Glomerular visceral epithelial cell (primary cell): ENCODE results near the gene DLST.

ENCODE experiments used
- DNase-seq: peaks from one replicate; pipeline ENCODE4 v3.0.0-alpha.2; 2016; ENCODE audit errors: extremely low spot score

Gene DLST

DNA sequence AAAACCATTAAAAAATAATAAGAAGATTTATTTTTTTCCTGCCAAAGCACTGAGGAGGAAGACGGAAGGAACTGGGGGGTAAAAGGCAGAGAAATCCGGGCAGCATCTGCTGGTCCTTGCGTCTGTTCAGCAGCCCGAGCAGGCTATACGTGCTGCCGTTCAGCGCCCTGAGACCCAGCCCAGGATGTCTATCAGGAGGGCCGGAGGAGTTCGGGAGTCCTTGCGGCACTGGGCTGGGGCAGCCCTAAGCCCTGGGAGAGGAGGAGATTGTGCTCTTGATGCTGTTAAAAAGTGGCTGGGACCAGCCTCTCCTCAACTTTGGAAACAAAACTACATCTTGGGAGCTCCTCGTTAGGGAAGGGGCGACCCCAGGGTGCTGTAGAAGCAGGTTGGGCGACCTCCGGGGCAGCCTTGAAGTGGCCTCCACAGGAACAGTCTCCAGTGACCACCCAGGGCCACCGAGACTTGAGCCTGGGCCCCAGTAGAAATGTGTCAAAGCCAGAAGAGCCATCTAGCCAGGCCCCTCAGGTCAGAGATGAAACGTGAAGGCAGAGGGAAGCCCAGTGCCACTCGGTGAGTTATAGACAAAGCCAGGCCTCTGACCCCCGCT is 59.3 kb downstream of the DLST start:
- DNase-seq: no peak

DNA sequence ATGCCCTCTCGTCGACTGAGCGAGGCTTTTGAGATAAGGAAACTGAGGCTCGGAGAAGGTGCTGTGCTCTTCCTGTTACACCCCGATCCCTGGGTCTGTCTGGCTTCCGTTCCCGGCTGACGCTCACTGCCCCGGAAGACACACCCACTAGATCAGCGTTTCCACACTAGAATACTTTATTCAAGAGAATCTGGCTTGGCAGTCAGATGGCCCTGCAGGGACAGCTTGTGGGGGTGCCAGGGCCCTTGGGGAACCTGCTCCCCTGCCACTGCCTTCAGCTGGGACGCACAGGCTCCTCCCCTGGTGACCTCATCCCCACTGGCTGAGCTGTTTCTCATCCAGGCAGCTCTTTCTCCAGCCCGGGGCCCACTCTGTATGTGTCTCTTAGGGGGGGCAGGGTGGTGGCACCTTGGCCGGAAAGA is 60.0 kb downstream of the DLST start:
- peak; percentile 31 for DNase-seq

DNA sequence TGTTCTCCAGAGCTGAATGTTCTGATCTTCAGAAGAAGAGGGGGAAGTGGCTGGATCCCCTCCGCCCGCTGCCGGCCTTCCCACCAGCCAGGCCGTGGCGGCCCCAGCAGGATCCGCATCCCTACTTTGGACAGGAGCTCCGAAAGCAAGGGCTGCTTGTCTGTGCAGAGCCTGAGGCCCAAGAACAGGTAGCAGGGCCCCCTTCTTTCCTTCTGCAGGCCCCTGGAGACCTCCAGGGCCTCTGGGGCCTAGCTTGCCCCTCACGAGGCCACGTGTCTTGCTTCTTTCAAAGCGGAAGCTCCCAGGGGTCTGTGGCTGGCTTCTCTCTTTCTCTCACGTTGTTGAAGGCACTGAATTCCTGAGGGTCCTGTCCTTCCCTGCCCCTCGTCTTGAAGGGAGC is 60.5 kb downstream of the DLST start:
- DNase-seq: no peak

DNA sequence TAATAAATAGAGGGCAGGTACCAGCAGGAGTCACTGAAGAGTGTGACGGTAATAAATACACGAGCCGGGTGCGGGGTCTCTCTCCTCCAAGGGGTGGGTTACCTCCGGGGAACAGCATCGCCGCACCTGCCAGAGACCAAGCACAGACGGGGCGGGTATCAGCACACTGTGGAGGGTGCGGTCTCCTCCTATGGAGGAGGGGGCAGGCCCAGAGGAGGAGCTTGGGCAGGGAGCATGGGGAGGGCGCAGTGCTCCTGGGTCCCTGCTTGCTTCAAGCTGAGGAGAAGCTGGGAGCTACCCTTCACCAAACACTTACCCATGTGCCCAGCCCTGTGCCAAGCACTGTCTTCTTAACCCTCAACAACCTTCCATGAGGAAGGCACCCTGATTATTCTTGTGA is 60.9 kb downstream of the DLST start:
- DNase-seq: no peak

- DNase-seq: peak; percentile 33
Measured at GRCh38 chr14:74945261-74945851, 63.6 kb downstream of the DLST start.

DNA sequence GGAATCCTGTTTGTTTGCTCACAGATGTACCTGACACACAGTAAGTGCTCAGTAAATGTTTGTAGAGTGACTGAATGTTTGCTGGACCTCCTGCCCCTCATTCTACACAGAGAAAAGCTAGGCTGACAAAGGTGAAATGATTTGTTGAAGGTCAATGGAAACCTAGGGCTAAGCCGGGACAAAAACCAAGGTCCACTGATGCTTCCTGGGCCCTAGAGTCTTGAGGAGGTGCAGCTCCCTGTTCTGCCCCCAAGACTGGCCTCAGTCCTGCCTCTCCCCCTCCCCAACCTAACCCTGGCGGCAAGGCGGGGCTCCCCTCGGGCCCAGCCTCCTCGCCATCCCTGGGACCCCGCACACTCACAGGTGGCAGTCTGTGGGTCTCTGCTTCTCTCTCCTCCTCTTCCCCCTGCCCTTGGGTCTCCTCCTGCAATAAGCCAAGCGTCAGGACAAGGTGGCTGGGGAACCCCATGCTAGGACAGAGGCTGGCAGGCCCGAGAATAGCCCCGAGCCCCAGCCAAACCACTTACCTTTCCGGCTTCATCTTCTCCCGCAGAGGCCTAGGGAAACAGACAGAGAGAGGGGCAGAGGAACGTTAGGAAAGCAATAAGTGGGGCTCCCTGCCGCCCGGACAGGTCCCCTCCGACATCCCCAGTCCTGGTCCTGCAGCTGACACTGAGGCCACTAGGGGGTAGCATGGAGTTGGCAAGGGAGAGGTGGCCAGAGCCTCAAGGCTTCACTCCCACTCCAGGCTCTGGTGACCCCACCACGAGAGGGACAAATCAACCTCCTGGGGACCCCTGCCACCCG is 64.3 kb downstream of the DLST start:
- peak; percentile 74 for DNase-seq

- no peak for DNase-seq
Measured at GRCh38 chr14:74946659-74947281, 65.1 kb downstream of the DLST start.

GRCh38 chr14:74947353-74948227 is 65.9 kb downstream of the DLST start:
- DNase-seq: no peak

GRCh38 chr14:74948228-74949175 is 66.8 kb downstream of the DLST start:
- no peak for DNase-seq

GRCh38 chr14:74949191-74949601 is 67.5 kb downstream of the DLST start:
- no peak for DNase-seq

DNA sequence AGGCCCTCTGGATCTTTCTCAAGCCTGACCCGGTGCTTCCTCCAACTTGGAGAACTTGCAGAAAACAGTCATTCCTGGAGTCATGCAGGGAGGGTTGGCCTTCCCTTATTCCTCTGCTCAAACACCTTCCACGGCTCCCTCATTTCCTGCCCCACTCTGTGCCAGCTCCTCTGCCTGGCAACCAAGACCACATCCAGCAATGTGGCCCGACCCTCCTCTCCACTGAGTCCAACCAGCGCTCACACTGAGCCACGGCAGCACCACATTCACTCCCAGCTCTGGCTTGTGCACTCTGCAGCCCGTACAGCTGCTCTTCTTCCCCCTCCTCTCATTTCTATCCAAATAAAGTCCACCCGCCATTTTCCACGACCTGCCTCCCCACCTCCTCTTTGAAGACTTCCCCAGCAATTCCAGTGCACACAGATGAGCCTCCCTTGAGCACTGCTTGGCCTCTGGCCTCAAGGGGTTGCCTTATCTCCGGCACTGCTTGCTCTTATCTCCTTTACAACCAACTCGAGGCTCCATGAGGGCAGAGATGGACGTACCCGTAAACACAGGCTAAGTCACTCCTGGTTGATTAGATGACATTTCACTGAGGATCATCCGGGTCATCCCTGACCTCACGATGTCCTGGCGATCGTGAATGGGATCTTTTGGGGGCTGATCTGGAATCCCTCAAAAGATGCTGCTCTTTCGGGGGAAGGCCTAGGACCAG is 68.3 kb downstream of the DLST start:
- no peak for DNase-seq

- no peak for DNase-seq
Measured at GRCh38 chr14:74950795-74951442, 69.2 kb downstream of the DLST start.

DNA sequence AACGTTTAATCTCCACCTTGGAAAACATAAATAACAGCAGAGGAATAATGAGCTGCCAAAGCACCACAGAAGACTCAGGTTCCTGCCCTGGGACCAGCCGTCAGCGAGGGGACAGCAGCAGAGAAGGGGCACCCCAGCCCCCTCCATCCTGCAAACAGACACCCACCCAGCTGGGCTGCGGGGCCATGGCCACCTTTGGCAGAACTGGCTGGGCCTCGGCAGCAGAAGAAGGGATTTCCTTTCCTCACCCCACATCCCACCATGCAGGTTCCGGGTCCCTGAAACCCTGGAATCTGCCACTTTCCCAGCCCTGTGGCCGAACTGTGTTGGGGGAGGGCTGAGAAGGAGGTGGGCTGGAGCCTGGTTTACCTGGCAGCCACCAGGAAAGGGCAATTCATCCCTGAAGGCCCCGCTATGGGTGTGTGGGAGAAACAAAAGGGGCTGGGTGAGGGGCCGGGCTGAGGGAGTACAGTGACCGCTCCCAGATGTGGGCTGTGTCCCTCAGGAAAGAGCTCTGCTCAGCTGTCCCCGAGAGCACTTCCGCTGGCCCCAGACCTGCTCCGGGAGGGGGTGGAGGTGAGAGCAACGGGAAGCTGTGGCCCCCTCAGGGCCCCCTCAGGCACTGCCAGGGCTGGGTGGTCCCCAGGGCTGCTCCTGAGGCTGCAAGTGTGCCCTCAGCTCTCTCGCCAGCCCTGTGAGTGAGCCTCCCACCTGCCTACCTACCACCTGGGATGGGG is 69.9 kb downstream of the DLST start:
- DNase-seq: no peak

DNA sequence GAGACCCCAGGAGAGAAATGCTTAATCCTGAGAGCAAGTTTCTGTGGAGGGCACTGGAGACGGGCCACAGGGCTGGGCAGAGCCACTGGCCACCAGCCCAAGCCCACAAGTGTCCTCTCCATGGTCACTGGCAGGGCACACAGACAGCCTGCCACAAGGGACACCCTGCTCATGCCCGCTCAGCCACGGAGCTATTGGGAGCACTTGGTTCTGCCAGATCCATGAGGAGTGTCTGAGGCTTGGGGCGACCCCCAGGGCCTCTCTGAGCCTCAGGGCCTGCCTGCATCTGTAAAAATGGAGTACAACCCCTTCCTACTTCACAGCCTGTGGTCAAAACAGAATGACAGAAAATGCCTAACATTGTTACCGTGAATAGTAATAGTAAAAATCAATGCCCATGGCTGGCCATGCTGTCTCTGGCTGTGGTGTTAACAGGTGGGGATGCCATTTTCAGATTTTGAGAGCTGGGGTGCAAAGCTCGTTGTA is 70.5 kb downstream of the DLST start:
- DNase-seq: no peak

DNA sequence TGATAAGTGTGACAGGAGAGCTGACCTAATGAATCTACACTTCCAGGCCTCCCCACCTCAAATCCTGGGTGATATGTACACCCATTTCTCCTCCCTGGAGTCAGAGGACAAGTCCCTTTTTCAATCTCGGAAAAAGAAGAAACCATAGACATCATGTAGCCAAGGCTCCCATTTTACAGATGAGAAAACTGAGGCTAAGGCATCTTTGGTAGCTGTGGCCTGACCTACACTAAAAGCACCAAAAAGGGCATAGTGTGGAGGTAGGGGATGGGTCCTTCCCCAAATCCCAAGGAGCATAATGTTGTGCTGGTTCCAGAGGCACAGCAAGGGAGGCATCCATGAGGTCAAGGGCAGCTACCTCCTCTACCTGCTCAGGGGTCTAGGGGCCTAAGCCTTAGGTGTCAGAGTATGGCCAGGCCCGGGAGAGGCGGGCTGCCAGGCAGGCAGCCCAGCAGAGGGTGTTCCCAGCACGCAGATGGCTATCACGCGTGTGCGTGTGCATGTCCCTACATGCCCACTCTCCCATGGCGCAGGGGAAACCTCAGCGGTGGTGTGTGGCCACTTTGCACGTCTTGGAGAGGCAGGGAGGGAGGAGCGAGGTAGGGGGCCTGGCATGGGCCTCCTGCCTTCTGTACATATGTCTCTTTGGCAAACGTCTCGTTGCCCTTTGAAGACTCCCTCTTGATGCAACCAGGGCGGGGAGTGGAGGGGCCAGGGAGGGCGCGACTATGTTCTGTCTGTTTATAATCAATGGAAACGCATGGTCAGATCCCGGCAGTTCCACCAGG is 71.2 kb downstream of the DLST start:
- no peak for DNase-seq
